Naive B cell (primary cell): ENCODE measurements around the gene CAST. TPM values are rescaled to one million over a fixed set of nuclear protein-coding genes. Genes with fewer than 3 reads are reported as not detected.

Source experiments
- ATAC-seq, 2 donors: fragments of 150-1000 bp; cut with Tn5 transposase; 2 replicates each; pipeline ENCODE4 v1.10.0; 2021; ENCODE audit warnings: low read depth in 2 of 2, mild to moderate bottlenecking in 2 of 2, moderate library complexity in 2 of 2
- DNase-seq: peaks from one replicate; pipeline ENCODE4 v3.0.0; 2022
- H3K27ac Mint-ChIP-seq, 6 donors: one replicate each; pipeline ENCODE4 v1.8.0; 2020 to 2022; ENCODE audit warnings: mild to moderate bottlenecking in 6 of 6, mixed read lengths in 6 of 6, moderate library complexity in 5 of 6, inconsistent platforms in 2 of 6
- H3K27me3 Mint-ChIP-seq, 3 donors: one replicate each; pipeline ENCODE4 v1.8.0; 2021 to 2022; ENCODE audit warnings: mixed read lengths in 3 of 3, mild to moderate bottlenecking in 1 of 3
- H3K36me3 Mint-ChIP-seq, 2 donors: one replicate each; pipeline ENCODE4 v1.8.0; 2020 to 2022; ENCODE audit warnings: mixed read lengths in 2 of 2, inconsistent platforms in 1 of 2, mild to moderate bottlenecking in 1 of 2
- H3K4me1 Mint-ChIP-seq, 3 donors: one replicate each; pipeline ENCODE4 v1.8.0; 2020 to 2022; ENCODE audit warnings: mixed read lengths in 3 of 3, inconsistent platforms in 1 of 3, mild to moderate bottlenecking in 1 of 3, moderate library complexity in 1 of 3
- H3K4me3 Mint-ChIP-seq, 8 donors: one replicate each; pipeline ENCODE4 v1.8.0; 2020 to 2022; ENCODE audit warnings: mild to moderate bottlenecking in 8 of 8, mixed read lengths in 8 of 8, moderate library complexity in 8 of 8, inconsistent platforms in 2 of 8
- H3K9me3 Mint-ChIP-seq, 7 donors: one replicate each; pipeline ENCODE4 v1.8.0; 2020 to 2022; ENCODE audit warnings: mixed read lengths in 7 of 7, mild to moderate bottlenecking in 5 of 7, inconsistent platforms in 2 of 7, moderate library complexity in 1 of 7
- polyA plus RNA-seq, 6 donors: library from polyadenylated mRNA; unstranded; fragments of 300-500 nt; fragmentation: Illumina TruSeq; gene quantifications; one replicate each; pipeline ENCODE4 v1.2.3, GENCODE V29; 2021; ENCODE audit warnings: low read depth in 6 of 6

CAST gene
- polyA plus RNA-seq, 6 donors from 2014 or later, result 18.2 to 52.9 (median 37.3) TPM

DNA sequence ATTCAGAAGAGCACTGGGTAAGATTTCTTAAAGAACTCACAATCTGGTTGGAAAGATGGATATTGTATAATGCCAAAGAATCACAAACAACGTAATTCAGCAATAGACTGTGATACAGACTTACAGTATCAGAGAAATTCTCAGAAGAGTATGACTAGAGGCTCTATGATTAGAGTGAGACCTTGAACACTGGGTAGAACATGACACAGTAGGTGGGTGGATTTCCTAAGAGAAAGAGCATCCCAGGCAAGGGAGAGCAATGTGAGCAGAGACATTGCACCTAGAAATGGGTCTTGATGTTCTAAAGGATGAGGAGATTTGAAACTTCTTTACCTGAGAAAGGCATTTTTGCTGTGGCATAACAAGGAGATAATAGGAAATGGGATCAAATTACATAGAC is 27.3 kb upstream of the CAST start:
- Mint-ChIP-seq H3K27me3 (peaks cover 15 to 28% (median 27%) of the 10 kb centered on the region in 3 donors), H3K27ac (no peak overlapping the region), H3K9me3 (peaks cover 0 to 3% (median 0%) of the 10 kb centered on the region in 7 donors), H3K36me3 (no peaks in the 10 kb centered on the region), H3K4me1 (no peaks in the 10 kb centered on the region), H3K4me3 (no peak overlapping the region)
- ATAC-seq (no peak), DNase-seq (no peak)

DNA sequence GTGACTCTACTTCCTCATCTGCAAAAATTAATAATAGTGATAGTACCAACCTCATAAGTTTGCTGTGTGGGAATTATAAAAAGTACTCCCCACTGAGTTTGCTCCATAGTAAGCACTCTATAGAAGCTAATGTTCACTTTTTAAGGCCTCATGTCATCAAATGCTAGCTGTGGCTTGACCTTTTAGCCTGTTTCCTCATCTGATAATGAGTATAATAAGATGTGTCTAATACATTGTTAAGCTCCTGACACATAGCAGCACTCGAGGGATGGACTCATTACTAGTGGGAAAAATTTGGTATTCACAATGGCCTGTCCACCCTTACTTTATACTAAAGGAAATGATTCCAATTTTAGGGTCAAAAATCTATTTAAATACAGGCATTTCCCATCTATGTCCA is 26.1 kb upstream of the CAST start:
- Mint-ChIP-seq H3K4me1 (no peaks in the 10 kb centered on the region), H3K27me3 (peaks cover 15 to 28% (median 27%) of the 10 kb centered on the region in 3 donors), H3K27ac (no peak overlapping the region), H3K9me3 (peaks cover 0 to 3% (median 0%) of the 10 kb centered on the region in 7 donors), H3K36me3 (no peaks in the 10 kb centered on the region), H3K4me3 (no peak overlapping the region)
- ATAC-seq (no peak), DNase-seq (no peak)

DNA sequence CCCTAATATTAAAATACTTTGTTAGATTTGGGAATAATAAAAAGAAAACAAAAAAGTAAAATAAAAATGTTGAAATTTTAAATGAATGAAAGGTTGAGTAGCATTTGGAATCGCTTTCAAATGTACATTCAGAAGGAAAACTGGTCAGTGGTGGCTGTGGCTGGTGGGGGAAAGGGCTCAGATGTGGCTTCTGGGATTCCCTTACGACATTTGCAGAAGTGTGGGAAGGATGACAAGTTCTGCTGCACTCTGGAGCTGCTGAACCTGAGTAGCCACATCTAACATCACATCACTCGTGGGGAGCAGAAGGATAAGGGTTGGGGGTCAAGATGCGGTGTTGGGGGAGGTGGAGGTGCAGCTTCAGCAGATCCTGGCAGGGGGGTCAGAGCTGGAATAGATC is 25.6 kb upstream of the CAST start:
- no peak overlapping the region for H3K27ac Mint-ChIP-seq
- H3K4me1 Mint-ChIP-seq, result no peaks in the 10 kb centered on the region
- no peaks in the 10 kb centered on the region for H3K36me3 Mint-ChIP-seq
- ATAC-seq, result no peak
- peaks cover 15 to 28% (median 27%) of the 10 kb centered on the region in 3 donors for H3K27me3 Mint-ChIP-seq
- H3K4me3 Mint-ChIP-seq, result no peak overlapping the region
- no peak for DNase-seq
- peaks cover 0 to 3% (median 0%) of the 10 kb centered on the region in 7 donors for H3K9me3 Mint-ChIP-seq

DNA sequence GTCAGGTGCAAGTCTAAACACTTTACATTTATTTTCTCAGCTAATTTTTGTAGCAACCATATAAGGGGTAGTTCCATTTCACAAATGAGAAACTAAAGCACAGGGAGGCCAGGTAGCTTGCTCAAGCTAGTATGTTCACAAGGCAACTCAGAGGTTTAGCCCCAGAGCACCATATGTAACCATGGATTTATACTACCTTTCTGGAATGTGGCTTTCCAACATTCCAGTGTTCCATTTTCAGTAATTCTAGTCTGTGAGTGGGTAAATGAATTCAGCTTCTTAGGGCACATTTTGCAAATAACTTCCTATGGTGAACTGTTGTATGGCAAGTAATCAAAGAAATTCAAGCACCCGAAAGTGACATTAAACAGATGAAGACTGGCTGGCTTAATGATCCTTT is 25.0 kb upstream of the CAST start:
- Mint-ChIP-seq H3K9me3 (peaks cover 0 to 3% (median 0%) of the 10 kb centered on the region in 7 donors), H3K27ac (no peak overlapping the region), H3K4me3 (no peak overlapping the region), H3K4me1 (no peaks in the 10 kb centered on the region), H3K36me3 (no peaks in the 10 kb centered on the region), H3K27me3 (peaks cover 15 to 28% (median 27%) of the 10 kb centered on the region in 3 donors)
- ATAC-seq, result no peak
- no peak for DNase-seq

DNA sequence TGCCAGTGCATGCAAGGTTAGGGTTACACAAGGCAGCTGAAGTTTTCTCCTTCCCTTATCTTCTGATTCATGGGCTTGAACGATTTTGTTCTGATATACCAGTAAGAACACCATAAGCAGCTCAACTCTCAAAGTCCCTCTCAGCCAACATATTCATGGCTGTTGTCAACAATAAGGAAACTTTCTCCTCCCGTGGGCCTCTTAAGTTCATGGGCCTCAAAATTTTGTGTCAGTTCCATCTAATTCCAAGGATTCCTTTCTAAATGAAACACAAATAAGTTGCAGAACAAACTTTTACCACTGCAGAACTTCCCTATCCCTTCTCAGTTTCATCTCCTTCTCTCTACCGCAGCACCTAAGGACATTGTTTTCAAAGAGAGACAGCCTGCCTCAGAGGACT is 23.6 kb upstream of the CAST start:
- Mint-ChIP-seq H3K9me3 (peaks cover 0 to 3% (median 0%) of the 10 kb centered on the region in 7 donors), H3K36me3 (no peaks in the 10 kb centered on the region), H3K27ac (no peak overlapping the region), H3K27me3 (peaks cover 15 to 28% (median 25%) of the 10 kb centered on the region in 3 donors), H3K4me1 (no peaks in the 10 kb centered on the region), H3K4me3 (no peak overlapping the region)
- DNase-seq, result no peak
- ATAC-seq, result no peak

DNA sequence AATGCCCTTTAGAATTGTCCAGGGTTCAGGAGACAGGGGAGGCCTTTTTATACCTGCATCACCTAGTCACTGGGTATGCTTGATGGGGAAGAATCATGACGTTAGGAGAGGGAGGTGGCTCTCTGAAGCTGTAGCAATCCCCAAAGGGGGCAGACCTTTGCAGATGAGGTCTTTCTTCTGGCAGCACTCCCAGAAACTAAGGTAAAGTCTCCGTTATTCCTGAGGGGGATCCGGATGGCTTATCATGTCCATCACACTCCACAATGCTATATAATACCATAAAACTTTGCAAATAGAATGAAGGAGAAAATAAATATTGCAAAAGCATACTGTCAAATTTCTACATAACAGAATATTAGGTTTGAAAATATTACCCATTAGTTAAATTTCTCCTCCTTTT is 21.5 kb upstream of the CAST start:
- Mint-ChIP-seq H3K4me1 (no peaks in the 10 kb centered on the region), H3K36me3 (no peaks in the 10 kb centered on the region), H3K27me3 (peaks cover 4 to 10% (median 7%) of the 10 kb centered on the region in 3 donors), H3K4me3 (no peak overlapping the region), H3K27ac (no peak overlapping the region), H3K9me3 (peaks cover 0 to 3% (median 0%) of the 10 kb centered on the region in 7 donors)
- ATAC-seq (no peak), DNase-seq (no peak)

DNA sequence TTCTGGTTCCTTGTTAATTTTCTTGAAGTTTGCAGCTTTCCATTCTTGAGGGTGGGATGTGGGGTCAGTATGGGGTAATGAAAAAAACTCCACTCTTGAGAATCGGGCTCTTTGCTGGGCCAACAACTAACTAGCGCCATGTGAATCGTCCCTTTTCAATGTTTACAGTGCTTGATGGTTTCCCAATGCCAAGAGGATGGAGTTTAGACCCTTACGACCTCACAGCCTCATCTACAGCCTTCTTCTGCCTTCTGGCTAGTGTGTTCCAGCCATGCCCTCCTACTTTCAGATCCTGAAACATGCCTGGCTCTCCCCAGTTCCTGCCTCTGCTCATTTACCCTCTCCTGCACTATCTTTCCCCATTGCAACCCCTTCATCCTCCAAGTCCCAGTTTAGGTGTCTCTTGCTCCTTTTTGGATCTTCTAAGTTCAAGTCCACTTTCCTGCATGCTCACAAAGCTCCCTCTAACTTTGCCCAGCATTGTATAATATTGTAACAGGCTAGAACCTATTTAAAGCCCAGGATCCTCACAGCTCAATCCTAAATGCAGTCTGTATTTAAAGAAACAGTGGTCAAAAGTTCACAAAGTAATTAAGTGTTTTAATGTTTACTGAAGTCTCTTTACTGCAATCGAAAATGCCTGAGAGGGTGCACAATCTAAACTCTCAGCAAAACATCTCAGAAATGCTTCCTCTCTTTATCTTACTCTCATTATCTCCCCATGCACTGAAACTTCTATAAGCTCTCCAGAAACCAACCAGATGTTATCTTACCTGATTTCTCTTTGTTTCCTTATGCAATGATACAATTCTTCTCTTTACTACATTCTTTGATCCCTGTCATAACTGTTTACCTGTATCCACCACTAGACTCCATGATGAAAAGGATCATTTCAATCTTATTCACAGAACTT is 20.6 kb upstream of the CAST start:
- no peak for ATAC-seq
- no peak overlapping the region for H3K27ac Mint-ChIP-seq

DNA sequence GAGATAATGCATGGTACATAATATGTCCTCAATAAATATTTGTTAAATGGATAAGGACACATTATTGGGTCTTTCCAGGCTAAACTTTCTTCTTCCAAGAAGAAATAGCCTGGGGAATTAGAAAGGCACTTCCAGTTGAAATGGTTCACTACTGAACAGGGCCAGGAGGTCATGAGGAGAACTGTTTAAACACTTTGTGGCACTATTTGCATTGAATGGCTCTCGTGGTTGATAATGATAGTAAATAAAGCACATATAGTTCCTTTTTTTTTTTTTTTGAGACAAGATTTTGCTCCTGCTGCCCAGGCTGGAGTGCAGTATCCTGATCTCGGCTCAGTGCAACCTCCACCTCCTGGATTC is 19.9 kb upstream of the CAST start:
- Mint-ChIP-seq H3K9me3 (peaks cover 0 to 3% (median 0%) of the 10 kb centered on the region in 7 donors), H3K4me3 (no peak overlapping the region), H3K36me3 (no peaks in the 10 kb centered on the region), H3K4me1 (no peaks in the 10 kb centered on the region), H3K27ac (no peak overlapping the region), H3K27me3 (peaks cover 0 to 6% (median 5%) of the 10 kb centered on the region in 3 donors)
- no peak for ATAC-seq
- DNase-seq, result no peak

More for the DNA sequence above, 20.6 kb upstream of the CAST start:
- Mint-ChIP-seq H3K36me3 (no peaks in the 10 kb centered on the region), H3K27me3 (peaks cover 0 to 6% (median 5%) of the 10 kb centered on the region in 3 donors), H3K9me3 (peaks cover 0 to 3% (median 0%) of the 10 kb centered on the region in 7 donors), H3K4me1 (no peaks in the 10 kb centered on the region), H3K4me3 (no peak overlapping the region)
- DNase-seq, result no peak

DNA sequence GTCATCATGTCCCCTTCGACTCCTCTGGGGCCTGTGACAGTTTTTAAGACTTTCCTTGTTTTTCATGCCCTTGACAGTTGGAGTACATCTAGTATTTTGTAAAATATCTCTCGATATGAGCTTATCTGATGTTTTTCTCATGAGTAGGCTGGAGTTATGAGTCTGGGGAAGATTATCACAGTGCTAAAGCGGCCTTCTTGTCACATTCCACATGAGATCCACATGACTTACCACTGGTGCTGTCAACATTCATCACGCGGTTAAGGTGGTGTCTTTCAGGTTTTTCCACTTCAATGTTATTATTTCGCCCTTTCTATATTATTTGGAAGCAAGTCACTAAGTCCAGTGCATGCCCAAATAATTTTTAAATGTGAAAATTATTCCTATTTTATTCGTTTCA is 17.1 kb upstream of the CAST start:
- DNase-seq (no peak), ATAC-seq (no peak)
- Mint-ChIP-seq H3K9me3 (no peaks in the 10 kb centered on the region), H3K27me3 (no peaks in the 10 kb centered on the region), H3K4me1 (peaks cover 0 to 5% (median 0%) of the 10 kb centered on the region in 3 donors), H3K4me3 (no peak overlapping the region), H3K27ac (no peak overlapping the region), H3K36me3 (no peaks in the 10 kb centered on the region)

DNA sequence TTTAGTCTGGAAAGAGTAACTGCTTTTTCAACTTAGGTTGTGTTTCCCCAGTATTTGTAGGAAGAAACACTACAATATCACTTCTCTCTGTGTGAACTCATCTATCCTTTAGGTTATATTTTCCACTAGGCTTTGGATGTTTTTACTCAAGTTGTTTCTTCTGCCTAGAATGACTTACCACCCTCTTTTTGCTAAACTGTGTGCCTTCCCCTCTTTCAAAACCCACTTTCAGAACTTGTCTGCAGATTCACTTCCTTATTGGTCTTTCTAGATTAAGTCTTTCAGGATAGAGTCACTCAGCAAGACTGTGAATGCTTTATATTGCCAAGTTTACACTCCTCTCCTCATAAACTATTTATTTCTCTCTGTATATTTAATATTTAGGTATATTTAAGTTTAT is 14.2 kb upstream of the CAST start:
- peaks cover 0 to 9% (median 6%) of the 10 kb centered on the region in 3 donors for H3K27me3 Mint-ChIP-seq
- H3K9me3 Mint-ChIP-seq, result no peaks in the 10 kb centered on the region
- peak in 1 of 2 donors; percentile 39 for ATAC-seq

DNA sequence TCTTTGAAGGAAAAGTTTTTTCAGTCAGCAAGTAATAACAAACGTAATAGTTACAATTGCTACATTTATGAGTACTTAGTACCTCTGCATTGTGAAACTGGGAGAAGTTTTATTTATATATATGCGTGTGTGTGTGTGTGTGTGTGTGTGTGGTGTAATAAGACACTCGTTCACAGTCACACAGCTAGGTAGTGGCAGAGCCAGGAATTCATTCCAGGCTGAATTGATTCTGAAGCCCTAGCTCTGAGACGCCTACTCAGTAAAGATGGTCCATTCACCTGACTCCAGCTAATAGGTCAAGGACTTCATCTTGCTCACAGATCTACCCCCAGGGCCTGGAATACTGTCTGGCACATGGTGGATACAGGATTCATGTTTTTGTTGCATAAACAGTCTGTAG is 13.6 kb upstream of the CAST start:
- no peak for ATAC-seq
- Mint-ChIP-seq H3K9me3 (no peaks in the 10 kb centered on the region), H3K4me1 (peaks cover 0 to 5% (median 0%) of the 10 kb centered on the region in 3 donors), H3K27me3 (peaks cover 0 to 9% (median 6%) of the 10 kb centered on the region in 3 donors), H3K36me3 (no peaks in the 10 kb centered on the region), H3K27ac (no peak overlapping the region), H3K4me3 (no peak overlapping the region)
- DNase-seq, result no peak

More for the DNA sequence above, 14.2 kb upstream of the CAST start:
- Mint-ChIP-seq H3K4me3 (no peak overlapping the region), H3K27ac (peak overlapping the region in 1 of 6 donors; percentile 37), H3K36me3 (no peaks in the 10 kb centered on the region), H3K4me1 (peaks cover 0 to 5% (median 0%) of the 10 kb centered on the region in 3 donors)
- no peak for DNase-seq

DNA sequence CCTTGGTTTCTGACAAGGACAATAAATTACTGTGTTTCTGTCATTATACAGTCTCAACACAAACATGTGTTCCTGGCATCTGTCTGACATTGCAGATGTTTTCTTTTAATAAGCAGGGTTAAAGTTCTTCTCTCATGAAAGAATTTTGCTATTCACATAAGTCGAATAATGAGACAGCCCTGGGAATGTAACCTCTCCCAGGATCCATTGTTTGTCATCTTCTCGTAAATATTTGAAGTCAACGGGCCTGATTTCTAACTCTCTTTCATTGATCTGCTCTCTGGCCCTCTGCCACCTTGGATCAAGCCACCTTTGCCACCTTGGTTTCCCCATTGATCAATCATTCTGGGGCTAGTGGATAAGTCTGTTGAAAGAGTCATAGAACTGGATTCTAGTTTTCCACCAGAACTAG is 12.9 kb upstream of the CAST start:
- DNase-seq, result no peak
- H3K27me3 Mint-ChIP-seq, result peaks cover 6 to 9% (median 7%) of the 10 kb centered on the region in 3 donors
- no peak for ATAC-seq
- H3K4me1 Mint-ChIP-seq, result peaks cover 0 to 5% (median 0%) of the 10 kb centered on the region in 3 donors
- H3K36me3 Mint-ChIP-seq, result no peaks in the 10 kb centered on the region
- no peak overlapping the region for H3K4me3 Mint-ChIP-seq
- H3K27ac Mint-ChIP-seq, result no peak overlapping the region
- no peaks in the 10 kb centered on the region for H3K9me3 Mint-ChIP-seq

DNA sequence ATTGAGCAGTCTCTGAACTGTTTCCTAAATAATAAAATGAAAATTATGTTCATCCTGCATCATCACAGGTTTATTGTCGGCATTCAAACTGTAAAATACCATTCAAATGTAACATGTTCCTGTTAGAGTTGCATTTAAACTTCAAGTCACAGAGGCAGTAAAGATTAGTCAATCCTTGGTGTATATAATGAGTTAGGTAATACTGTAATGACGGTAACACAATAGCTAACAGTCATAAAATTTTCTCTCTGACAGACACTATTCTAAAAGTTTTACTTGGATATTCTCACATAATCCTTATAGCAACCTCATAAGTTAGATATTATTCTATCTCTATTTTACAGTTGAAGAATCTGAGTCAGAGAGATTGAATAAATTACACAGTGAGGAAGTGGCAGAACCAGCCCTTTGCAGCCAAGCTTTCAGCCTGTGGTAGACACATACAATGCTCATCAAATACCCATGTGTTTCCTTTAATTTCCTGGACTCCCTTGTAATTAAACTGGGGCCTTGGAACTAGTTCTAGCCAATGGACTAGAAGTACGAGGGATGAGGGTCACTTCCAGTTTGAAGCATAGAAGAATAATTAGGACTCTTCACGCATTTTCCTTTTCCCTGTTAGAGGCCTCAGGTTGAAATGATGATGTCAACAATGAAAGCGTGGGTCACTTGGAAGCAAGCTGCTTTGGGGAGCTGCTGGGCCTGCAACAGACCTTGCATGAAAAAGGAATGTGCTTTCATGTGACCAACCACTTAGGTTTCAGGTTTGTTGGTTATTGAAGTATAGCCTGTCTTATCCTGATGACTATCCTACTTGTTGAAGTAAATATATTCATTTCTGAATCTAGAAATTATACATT is 12.3 kb upstream of the CAST start:
- H3K4me1 Mint-ChIP-seq, result peaks cover 0 to 5% (median 0%) of the 10 kb centered on the region in 3 donors
- H3K27me3 Mint-ChIP-seq, result peaks cover 7 to 14% (median 12%) of the 10 kb centered on the region in 3 donors
- ATAC-seq, result no peak
- no peak overlapping the region for H3K4me3 Mint-ChIP-seq
- no peak overlapping the region for H3K27ac Mint-ChIP-seq
- no peak for DNase-seq
- H3K9me3 Mint-ChIP-seq, result no peaks in the 10 kb centered on the region
- no peaks in the 10 kb centered on the region for H3K36me3 Mint-ChIP-seq
